Neuronal stem cell (in vitro differentiated cells): ENCODE data around the gene SCFD2.

Experiments
- DNase-seq: peaks from one replicate; pipeline ENCODE4 v3.0.0-alpha.2; 2013; ENCODE audit warnings: low spot score
- H2AFZ ChIP-seq: one replicate; pipeline ENCODE4 v1.6.1; 2013; ENCODE audit warnings: mild to moderate bottlenecking, low read length, inconsistent platforms
- H2AK5ac ChIP-seq: 2 replicates; pipeline ENCODE4 v1.6.1; 2013; ENCODE audit warnings: low read depth, mild to moderate bottlenecking, inconsistent platforms, low read length, moderate library complexity, mixed read lengths
- H2BK120ac ChIP-seq: 2 replicates; pipeline ENCODE4 v1.6.1; 2013; ENCODE audit warnings: low read depth, mild to moderate bottlenecking, inconsistent platforms, low read length, moderate library complexity, mixed read lengths
- H2BK12ac ChIP-seq: one replicate; pipeline ENCODE4 v1.6.1; 2013; ENCODE audit warnings: low read length, inconsistent platforms
- H2BK15ac ChIP-seq: 2 replicates; pipeline ENCODE4 v1.6.1; 2013; ENCODE audit warnings: mild to moderate bottlenecking, low read length, inconsistent platforms, mixed read lengths
- H2BK5ac ChIP-seq: one replicate; pipeline ENCODE4 v1.6.1; 2013; ENCODE audit warnings: inconsistent platforms, mild to moderate bottlenecking, low read length, moderate library complexity
- H3K14ac ChIP-seq: one replicate; pipeline ENCODE4 v1.6.1; 2013; ENCODE audit warnings: low read length, inconsistent platforms
- H3K18ac ChIP-seq: 2 replicates; pipeline ENCODE4 v1.6.1; 2013; ENCODE audit warnings: low read length, inconsistent platforms
- H3K23ac ChIP-seq: 2 replicates; pipeline ENCODE4 v1.6.1; 2013; ENCODE audit warnings: low read depth, mild to moderate bottlenecking, mixed read lengths, low read length, inconsistent platforms; ENCODE audit not compliant: poor library complexity
- H3K27ac ChIP-seq: replicated peaks from 3 replicates; pipeline ENCODE4 v1.5.1; 2013; ENCODE audit warnings: low read length, inconsistent platforms
- H3K27me3 ChIP-seq, 3 experiments: 2 replicates each; pipeline ENCODE4 v1.6.1; 2013; ENCODE audit warnings: low read length in 3 of 3, mild to moderate bottlenecking in 2 of 3, inconsistent platforms in 1 of 3, low read depth in 1 of 3, mixed read lengths in 1 of 3, moderate library complexity in 1 of 3; ENCODE audit not compliant: control insufficient read depth in 3 of 3, insufficient read depth in 3 of 3
- H3K36me3 ChIP-seq, 2 donors: replicated peaks in 1 of 2; 2 replicates each; pipeline ENCODE4 v1.6.1; 2013; ENCODE audit warnings: low read length in 2 of 2; ENCODE audit not compliant: control insufficient read depth in 2 of 2, insufficient read depth in 2 of 2
- H3K4ac ChIP-seq: 2 replicates; pipeline ENCODE4 v1.6.1; 2013; ENCODE audit warnings: inconsistent platforms, mild to moderate bottlenecking, low read length, moderate library complexity
- H3K4me1 ChIP-seq, 2 donors: 1 replicate in 1 of 2; 2 replicates in 1 of 2; pipeline ENCODE4 v1.6.1; 2013; ENCODE audit warnings: low read length in 2 of 2, low read depth in 1 of 2; ENCODE audit not compliant: control insufficient read depth in 2 of 2, insufficient read depth in 1 of 2
- H3K4me2 ChIP-seq: one replicate; pipeline ENCODE4 v1.6.1; 2013; ENCODE audit warnings: mild to moderate bottlenecking, low read length, inconsistent platforms; ENCODE audit not compliant: insufficient read depth, poor library complexity, severe bottlenecking
- H3K4me3 ChIP-seq, 2 donors: 2 replicates each; pipeline ENCODE4 v1.5.1; 2013; ENCODE audit warnings: low read length in 2 of 2, mild to moderate bottlenecking in 2 of 2, inconsistent platforms in 1 of 2, moderate library complexity in 1 of 2
- H3K79me1 ChIP-seq: one replicate; pipeline ENCODE4 v1.6.1; 2013; ENCODE audit warnings: low read depth, mild to moderate bottlenecking, inconsistent platforms, low read length, moderate library complexity
- H3K9ac ChIP-seq: one replicate; pipeline ENCODE4 v1.6.1; 2013; ENCODE audit warnings: mild to moderate bottlenecking, low read depth, low read length, inconsistent platforms; ENCODE audit not compliant: poor library complexity
- H3K9me3 ChIP-seq, 2 donors: replicated peaks in 1 of 2; 2 replicates each; pipeline versions ENCODE3 to v1.6.1; 2013; ENCODE audit warnings: low read length in 2 of 2, mild to moderate bottlenecking in 2 of 2, inconsistent platforms in 1 of 2, low read depth in 1 of 2, mixed read lengths in 1 of 2, moderate library complexity in 1 of 2; ENCODE audit not compliant: control insufficient read depth in 2 of 2, insufficient read depth in 1 of 2
- H4K8ac ChIP-seq: one replicate; pipeline ENCODE4 v1.6.1; 2013; ENCODE audit warnings: low read depth, mild to moderate bottlenecking, inconsistent platforms, low read length, moderate library complexity
- H4K91ac ChIP-seq: one replicate; pipeline ENCODE4 v1.6.1; 2013; ENCODE audit warnings: low read length, low read depth, mild to moderate bottlenecking, inconsistent platforms; ENCODE audit not compliant: poor library complexity
- WGBS, 2 donors: extraction: QIAGEN DNeasy Blood & Tissue Kit; methylation state at CpG; one replicate each; pipeline ENCODE4 v1.1.7; 2013; ENCODE audit warnings: missing lambda C conversion rate in 2 of 2, mixed read lengths in 1 of 2; ENCODE audit not compliant: insufficient read length in 2 of 2, insufficient replicate concordance in 1 of 2; ENCODE audit errors: extremely low coverage in 2 of 2; 5-methylcytosine and 5-hydroxymethylcytosine counted together

SCFD2 gene

GRCh38 chr4:52912608-52913007, 453.3 kb downstream of the SCFD2 start:
- Histone ChIP-seq H3K79me1 (no peaks in the 10 kb centered on the region), H3K4ac (no peak overlapping the region), H3K27me3 (no peaks in the 10 kb centered on the region), H2BK5ac (no peak overlapping the region), H3K14ac (no peak overlapping the region), H2BK15ac (no peak overlapping the region), H3K9ac (no peak overlapping the region), H3K4me3 (no peak overlapping the region), H2AK5ac (no peak overlapping the region), H3K4me1 (peaks cover 3 to 5% of the 10 kb centered on the region in 2 donors), H3K9me3 (no peaks in the 10 kb centered on the region), H4K8ac (no peak overlapping the region), H2BK120ac (no peak overlapping the region), H3K27ac (no peak overlapping the region), H3K18ac (no peak overlapping the region), H3K23ac (no peak overlapping the region), H2BK12ac (no peak overlapping the region), H3K36me3 (no peaks in the 10 kb centered on the region), H3K4me2 (no peak overlapping the region), H2AFZ (peak overlapping the region; percentile 15), H4K91ac (no peak overlapping the region)
- no peak for DNase-seq
- WGBS, 2 donors = no CpG with 5 or more reads among the region's 2 CpGs

GRCh38 chr4:52911684-52912294, 454.1 kb downstream of the SCFD2 start:
- Histone ChIP-seq H3K27ac (no peak overlapping the region), H3K18ac (no peak overlapping the region), H2BK12ac (no peak overlapping the region), H2BK15ac (no peak overlapping the region), H3K9ac (no peak overlapping the region), H2AK5ac (no peak overlapping the region), H4K91ac (no peak overlapping the region), H3K4me2 (no peak overlapping the region), H4K8ac (no peak overlapping the region), H3K4me3 (no peak overlapping the region), H3K9me3 (no peaks in the 10 kb centered on the region), H3K14ac (no peak overlapping the region), H3K4me1 (peaks cover 3 to 5% of the 10 kb centered on the region in 2 donors), H3K23ac (no peak overlapping the region), H3K36me3 (no peaks in the 10 kb centered on the region), H2AFZ (no peak overlapping the region), H2BK120ac (no peak overlapping the region), H2BK5ac (no peak overlapping the region), H3K4ac (no peak overlapping the region), H3K79me1 (no peaks in the 10 kb centered on the region), H3K27me3 (no peaks in the 10 kb centered on the region)
- no CpG with 5 or more reads among the region's 3 CpGs for WGBS, 2 donors
- DNase-seq = peak; percentile 75

GRCh38 chr4:52910115-52910514, 455.7 kb downstream of the SCFD2 start:
- no peak overlapping the region for H3K14ac ChIP-seq

GRCh38 chr4:52907510-52907909, 458.4 kb downstream of the SCFD2 start:
- no peak overlapping the region for H2BK15ac ChIP-seq
- no peak overlapping the region for H2BK5ac ChIP-seq
- H3K14ac ChIP-seq = no peak overlapping the region
- H3K4me2 ChIP-seq = no peak overlapping the region
- no peak overlapping the region for H2AK5ac ChIP-seq
- no peaks in the 10 kb centered on the region for H3K36me3 ChIP-seq
- no peak overlapping the region for H4K91ac ChIP-seq
- no peak overlapping the region for H2AFZ ChIP-seq
- no peak overlapping the region for H3K18ac ChIP-seq
- H3K4ac ChIP-seq = no peak overlapping the region
- H3K4me1 ChIP-seq = peaks cover 2 to 4% of the 10 kb centered on the region in 2 donors
- H4K8ac ChIP-seq = no peak overlapping the region
- no peaks in the 10 kb centered on the region for H3K79me1 ChIP-seq
- no peaks in the 10 kb centered on the region for H3K9me3 ChIP-seq
- no peaks in the 10 kb centered on the region for H3K27me3 ChIP-seq
- no peak overlapping the region for H2BK12ac ChIP-seq
- no CpG with 5 or more reads among the region's 2 CpGs for WGBS, 2 donors
- H3K4me3 ChIP-seq = no peak overlapping the region
- H2BK120ac ChIP-seq = no peak overlapping the region
- no peak overlapping the region for H3K9ac ChIP-seq
- H3K23ac ChIP-seq = no peak overlapping the region
- no peak for DNase-seq
- no peak overlapping the region for H3K27ac ChIP-seq

More at GRCh38 chr4:52910115-52910514, 455.7 kb downstream of the SCFD2 start:
- Histone ChIP-seq H3K18ac (no peak overlapping the region), H2BK15ac (no peak overlapping the region), H3K4me1 (peaks cover 0 to 5% of the 10 kb centered on the region in 2 donors), H3K36me3 (no peaks in the 10 kb centered on the region), H3K27me3 (no peaks in the 10 kb centered on the region), H4K91ac (no peak overlapping the region), H2AFZ (no peak overlapping the region), H2BK120ac (no peak overlapping the region), H3K4ac (no peak overlapping the region), H3K9ac (no peak overlapping the region), H3K27ac (no peak overlapping the region), H2AK5ac (no peak overlapping the region), H2BK12ac (no peak overlapping the region), H3K9me3 (no peaks in the 10 kb centered on the region), H3K79me1 (no peaks in the 10 kb centered on the region), H4K8ac (no peak overlapping the region), H3K4me3 (no peak overlapping the region), H3K4me2 (no peak overlapping the region), H3K23ac (no peak overlapping the region), H2BK5ac (no peak overlapping the region)
- no peak for DNase-seq
